RWPE1 (cell line): ENCODE results near the gene ACSM6.

ENCODE experiments used
- CTCF ChIA-PET: fragments of 350-600 bp; sonication (Branson Sonifier 250); formaldehyde crosslinking; extraction: SDS; loops from one replicate; lab custom pipeline; 2021; lab: Yijun Ruan, JAX
- POLR2A ChIA-PET: fragments of 400-600 bp; formaldehyde crosslinking; extraction: SDS; loops from one replicate; lab custom pipeline; 2020; ENCODE audit warnings: antibody characterized with exemption; ENCODE audit not compliant: low non-redundant PET; lab: Yijun Ruan, JAX
- DNase-seq: peaks from one replicate; pipeline ENCODE4 v3.0.0; 2012; ENCODE audit warnings: low spot score
- H3K27ac ChIP-seq: fragments of 450-650 bp; 2 replicates; pipeline ENCODE4 v1.5.1; 2017
- TF ChIP-seq, protein P1 (sequence below): fragments of 450-650 bp; conservative IDR thresholded peaks from 2 replicates; pipeline ENCODE4 v1.5.1; 2017; ENCODE audit warnings: low read depth, mild to moderate bottlenecking

The ACSM6 gene

DNA sequence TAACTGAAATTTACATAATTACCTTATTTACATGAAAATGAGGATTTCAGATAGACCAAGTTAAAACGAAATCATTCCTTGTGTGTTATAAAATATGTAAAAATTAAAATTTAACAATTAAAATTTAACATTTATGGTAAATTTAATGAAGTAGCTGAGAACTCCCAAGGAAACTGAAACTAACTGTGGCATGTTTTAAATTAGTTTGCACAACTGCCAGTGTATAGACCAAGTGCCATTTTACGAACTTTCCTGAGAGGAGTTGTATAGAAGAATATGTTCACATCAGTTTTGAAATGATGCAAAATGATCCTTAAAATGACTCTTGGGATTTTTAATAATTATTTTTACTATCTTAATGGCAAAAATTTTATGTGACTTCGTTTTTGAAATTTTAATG is 73.2 kb downstream of the ACSM6 start:
- H3K27ac ChIP-seq = no peak overlapping the region
- ChIA-PET POLR2A (no interaction called here), CTCF (no interaction called here)
- TF ChIP-seq, protein P1, sequence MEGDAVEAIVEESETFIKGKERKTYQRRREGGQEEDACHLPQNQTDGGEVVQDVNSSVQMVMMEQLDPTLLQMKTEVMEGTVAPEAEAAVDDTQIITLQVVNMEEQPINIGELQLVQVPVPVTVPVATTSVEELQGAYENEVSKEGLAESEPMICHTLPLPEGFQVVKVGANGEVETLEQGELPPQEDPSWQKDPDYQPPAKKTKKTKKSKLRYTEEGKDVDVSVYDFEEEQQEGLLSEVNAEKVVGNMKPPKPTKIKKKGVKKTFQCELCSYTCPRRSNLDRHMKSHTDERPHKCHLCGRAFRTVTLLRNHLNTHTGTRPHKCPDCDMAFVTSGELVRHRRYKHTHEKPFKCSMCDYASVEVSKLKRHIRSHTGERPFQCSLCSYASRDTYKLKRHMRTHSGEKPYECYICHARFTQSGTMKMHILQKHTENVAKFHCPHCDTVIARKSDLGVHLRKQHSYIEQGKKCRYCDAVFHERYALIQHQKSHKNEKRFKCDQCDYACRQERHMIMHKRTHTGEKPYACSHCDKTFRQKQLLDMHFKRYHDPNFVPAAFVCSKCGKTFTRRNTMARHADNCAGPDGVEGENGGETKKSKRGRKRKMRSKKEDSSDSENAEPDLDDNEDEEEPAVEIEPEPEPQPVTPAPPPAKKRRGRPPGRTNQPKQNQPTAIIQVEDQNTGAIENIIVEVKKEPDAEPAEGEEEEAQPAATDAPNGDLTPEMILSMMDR = no peak
- no peak for DNase-seq

DNA sequence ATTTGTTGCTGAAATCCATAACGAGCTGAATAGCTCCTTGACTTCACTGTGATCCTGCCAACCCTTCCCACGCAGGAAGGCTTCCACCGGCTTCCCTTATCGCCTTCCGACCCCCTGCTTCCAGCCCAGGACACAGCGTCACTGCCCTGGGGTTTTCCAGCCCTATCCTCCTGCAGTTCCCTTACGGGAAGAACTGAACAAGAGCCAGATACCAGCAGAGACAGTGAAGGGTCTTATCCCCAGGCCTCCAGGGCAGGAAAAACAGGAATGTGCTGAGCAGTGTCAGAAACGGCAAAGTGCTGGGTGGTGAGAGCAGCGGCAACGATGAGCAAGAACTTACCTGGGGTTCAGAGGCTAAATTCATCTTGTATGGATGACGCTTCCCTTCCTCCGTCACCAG is 74.4 kb downstream of the ACSM6 start:
- no peak for DNase-seq
- ChIA-PET POLR2A (no interaction called here), CTCF (no interaction called here)
- peak overlapping the region; percentile 70 for H3K27ac ChIP-seq
- TF ChIP-seq, protein P1 = no peak

DNA sequence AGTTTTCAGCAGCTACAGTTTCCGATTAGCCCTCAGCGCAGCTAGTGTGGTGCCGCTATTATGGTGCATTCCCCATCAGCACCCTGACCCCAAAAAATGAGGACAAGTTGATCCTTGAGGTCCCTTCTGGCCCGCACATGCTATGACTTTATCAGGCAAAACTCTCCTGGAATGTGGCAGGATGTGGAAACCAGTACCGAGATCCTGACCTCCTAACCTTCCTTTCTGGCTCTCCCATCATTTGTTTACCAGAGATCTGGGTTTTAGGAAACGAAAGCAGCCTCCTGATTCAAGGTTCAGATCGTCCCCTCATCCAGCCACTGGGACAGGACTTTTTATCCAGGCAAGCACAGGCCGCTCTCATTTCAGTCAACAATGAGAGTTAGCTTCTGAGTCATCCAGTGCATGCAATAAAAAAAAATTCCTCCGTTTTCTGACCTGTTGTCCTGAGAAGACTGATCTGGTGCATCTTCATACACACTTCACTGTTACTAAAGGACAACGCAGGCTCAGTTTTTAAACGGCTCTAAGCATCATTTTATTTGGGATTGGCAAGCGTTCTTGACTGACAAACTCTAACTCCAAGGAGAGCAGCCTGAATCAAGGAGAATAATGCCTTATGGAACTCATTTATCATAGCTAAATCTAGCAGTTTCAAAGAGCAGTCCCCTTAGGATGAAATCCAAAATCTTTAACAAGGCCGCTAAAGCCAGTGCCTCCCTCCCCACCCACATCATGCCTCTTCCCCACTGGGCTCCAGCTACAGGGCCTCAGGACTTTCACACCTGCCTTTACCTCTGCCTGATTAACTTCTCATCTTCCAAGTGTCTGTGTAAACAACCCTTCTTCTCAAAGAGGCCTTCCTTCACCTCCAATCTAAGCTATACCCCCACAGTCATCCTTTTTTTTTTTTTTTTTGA is 79.6 kb downstream of the ACSM6 start:
- CTCF ChIA-PET = interaction anchor here (0.6 to 0.7 kb wide), 5 partner anchors 24 to 72 kb away, joined by 3 to 6 read pairs (median 4); no protein-coding TSS in a partner anchor
- H3K27ac ChIP-seq = peak overlapping the region; percentile 97
- TF ChIP-seq, protein P1 = no peak
- POLR2A ChIA-PET = interaction anchor here (0.7 kb wide), 1 partner anchor 9 kb away, joined by 3 read pairs; no protein-coding TSS in a partner anchor
- DNase-seq = peak; percentile 82

DNA sequence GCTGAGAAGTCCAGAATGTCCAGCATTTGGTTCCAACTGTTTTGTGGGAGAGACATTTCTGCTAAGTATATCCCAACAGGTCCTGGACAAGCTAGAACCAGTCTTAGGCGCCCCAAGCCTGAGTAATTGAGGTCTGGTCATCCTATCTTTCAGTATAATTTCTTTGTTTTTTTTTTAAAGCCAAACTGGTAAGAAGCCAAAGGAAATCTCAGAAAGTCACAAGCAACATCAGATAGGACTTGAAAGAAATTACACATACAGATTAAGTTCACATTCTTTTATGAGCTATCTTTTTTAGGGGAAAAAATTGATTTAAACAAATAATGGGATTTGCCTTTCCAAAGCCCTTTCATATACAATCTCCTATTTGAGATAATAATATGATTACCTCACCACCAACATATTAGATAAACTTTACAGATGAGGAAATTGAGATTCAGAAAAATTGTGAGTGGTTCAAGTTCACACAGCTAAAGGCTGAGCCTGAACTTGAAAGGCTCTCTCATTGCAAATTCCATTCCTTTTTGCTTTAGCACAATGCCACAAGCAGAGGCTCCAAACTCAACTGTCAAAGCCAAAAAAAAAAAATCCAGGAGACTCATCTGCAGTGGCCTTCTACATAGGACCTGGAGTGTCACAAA is 81.8 kb downstream of the ACSM6 start:
- CTCF ChIA-PET = interaction anchor here (0.6 to 1.1 kb wide), 3 partner anchors 30 to 88 kb away, joined by 4 to 8 read pairs (median 4); no protein-coding TSS in a partner anchor
- POLR2A ChIA-PET = interaction anchor here (1.1 kb wide), 1 partner anchor 16 kb away, joined by 3 read pairs; no protein-coding TSS in a partner anchor
- TF ChIP-seq, protein P1 = no peak
- H3K27ac ChIP-seq = peak overlapping the region; percentile 94
- peak; percentile 76 for DNase-seq

DNA sequence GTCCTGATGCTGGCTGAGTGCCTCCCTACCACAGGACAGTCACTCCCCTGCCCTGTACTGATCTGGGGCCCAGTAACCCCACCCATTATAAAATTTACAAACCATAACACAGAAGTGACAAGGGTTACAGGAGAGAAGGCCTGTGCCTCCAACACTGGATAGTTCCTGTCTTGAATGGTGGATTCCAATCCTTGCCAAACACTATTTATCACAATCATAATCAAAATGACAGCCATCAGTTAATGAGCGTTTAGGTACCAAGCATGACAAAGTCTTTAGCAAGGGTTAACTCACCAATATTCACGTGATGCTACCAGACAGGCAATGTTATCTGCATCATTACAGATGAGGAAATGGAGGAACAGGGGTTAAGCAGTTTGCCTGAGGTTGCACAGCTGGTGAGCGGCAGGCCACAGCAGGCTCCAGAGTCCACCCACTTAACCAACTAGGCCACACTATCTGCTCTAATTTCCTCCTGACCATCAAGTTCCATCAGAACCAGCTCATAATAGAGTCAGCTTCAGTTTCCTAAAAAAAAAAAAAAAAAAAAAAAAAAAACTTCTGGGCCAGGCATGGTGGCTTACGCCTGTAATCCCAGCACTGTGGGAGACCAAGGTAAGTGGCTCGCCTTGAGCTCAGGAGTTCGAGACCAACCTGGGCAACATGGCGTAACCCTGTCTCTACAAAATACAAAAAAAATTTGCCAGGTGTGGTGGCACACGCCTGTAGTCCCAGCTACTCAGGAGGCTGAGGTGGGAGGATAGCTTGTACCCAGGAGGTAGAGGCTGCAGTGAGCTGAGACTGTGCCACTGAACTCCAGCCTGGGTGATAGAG is 82.5 kb downstream of the ACSM6 start:
- peak overlapping the region; percentile 94 for H3K27ac ChIP-seq
- POLR2A ChIA-PET = interaction anchor here (0.6 kb wide), 1 partner anchor 9 kb away, joined by 7 read pairs; no protein-coding TSS in a partner anchor

More for the DNA sequence above, 82.5 kb downstream of the ACSM6 start:
- CTCF ChIA-PET = interaction anchor here (0.6 kb wide), 1 partner anchor 83 kb away, joined by 4 read pairs; no protein-coding TSS in a partner anchor
- TF ChIP-seq, protein P1 = no peak
- no peak for DNase-seq
